Measurements from ENCODE around the gene PXK.
"Not testable (repeated sequence)": the region's sequence is repeated elsewhere in the genome, so short reads cannot be mapped to it uniquely, and the experiment has no call there.

PXK gene

GRCh38 chr3:58323529-58324390 lies 8.9 kb upstream of the PXK start:
- DNase-seq, result no peak

GRCh38 chr3:58324391-58325390 lies 8.0 kb upstream of the PXK start:
- no peak for DNase-seq

GRCh38 chr3:58325525-58325992 lies 7.1 kb upstream of the PXK start:
- DNase-seq, result no peak

- DNase-seq, result no peak
Measured at GRCh38 chr3:58326267-58326900, 6.3 kb upstream of the PXK start.

- DNase-seq, result no peak
Measured at GRCh38 chr3:58329150-58329921, 3.4 kb upstream of the PXK start.

GRCh38 chr3:58329922-58330413 lies 2.7 kb upstream of the PXK start:
- DNase-seq, result no peak

- no peak for DNase-seq
Measured at GRCh38 chr3:58331593-58332152, 1.0 kb upstream of the PXK start.

- peak in 25 of 56 donors; percentile 6 to 52 (median 28) for DNase-seq
Measured at GRCh38 chr3:58333206-58334012, 717 bp downstream of the PXK start.

GRCh38 chr3:58334013-58334321 lies 1.3 kb downstream of the PXK start:
- DNase-seq, result peak in 19 of 56 donors; percentile 2 to 68 (median 27)

- DNase-seq, result no peak
Measured at GRCh38 chr3:58334506-58334884, 1.8 kb downstream of the PXK start.

GRCh38 chr3:58335652-58335947 lies 2.9 kb downstream of the PXK start:
- DNase-seq, result no peak

- DNase-seq, result no peak
Measured at GRCh38 chr3:58336135-58336882, 3.6 kb downstream of the PXK start.

GRCh38 chr3:58337190-58337589 lies 4.5 kb downstream of the PXK start:
- DNase-seq, result no peak

GRCh38 chr3:58339146-58339545 lies 6.5 kb downstream of the PXK start:
- not testable (repeated sequence) for DNase-seq

GRCh38 chr3:58340594-58341244 lies 8.0 kb downstream of the PXK start:
- no peak for DNase-seq

GRCh38 chr3:58341376-58341775 lies 8.7 kb downstream of the PXK start:
- no peak for DNase-seq

GRCh38 chr3:58342676-58343075 lies 10.0 kb downstream of the PXK start:
- DNase-seq, result peak in 9 of 56 donors; percentile 1 to 42 (median 22)

GRCh38 chr3:58345457-58345856 lies 12.8 kb downstream of the PXK start:
- DNase-seq, result no peak

Measured in amygdala (tissue), 56 donors.